Mesothelial cell of epicardium (in vitro differentiated cells): Measurements from ENCODE around the gene YLPM1. TPM values are rescaled to one million over a fixed set of nuclear protein-coding genes. Genes with fewer than 3 reads are reported as not detected.
A peak's percentile ranks its signal among the peaks of the same experiment; 100 is the strongest.

Source experiments
- DNase-seq, 2 experiments: peaks; one replicate each; pipeline ENCODE4 v3.0.0; 2021; ENCODE audit warnings: low spot score in 2 of 2; ENCODE audit not compliant: unreplicated experiment in 2 of 2
- H3K27ac Mint-ChIP-seq: 2 replicates; pipeline ENCODE4 v1.8.0; 2021; ENCODE audit warnings: mixed read lengths
- H3K27me3 Mint-ChIP-seq: 2 replicates; pipeline ENCODE4 v1.8.0; 2021; ENCODE audit warnings: low read depth, mixed read lengths
- H3K36me3 Mint-ChIP-seq: 2 replicates; pipeline ENCODE4 v1.8.0; 2021; ENCODE audit warnings: mixed read lengths
- H3K4me1 Mint-ChIP-seq: 2 replicates; pipeline ENCODE4 v1.8.0; 2021; ENCODE audit warnings: mixed read lengths
- H3K4me3 Mint-ChIP-seq: 2 replicates; pipeline ENCODE4 v1.8.0; 2021; ENCODE audit warnings: mild to moderate bottlenecking, moderate library complexity, mixed read lengths
- H3K9me3 Mint-ChIP-seq: 2 replicates; pipeline ENCODE4 v1.8.0; 2021; ENCODE audit warnings: mixed read lengths
- total RNA-seq: library from RNA; stranded (reverse); gene quantifications from 3 replicates; pipeline ENCODE4 v1.2.1, GENCODE V29; 2021
- TF ChIP-seq, protein P1 (sequence below): fragments of 200-600 bp; sonication (generic); IDR thresholded peaks from one replicate; pipeline ENCODE4 v1.5.0; 2021; ENCODE audit warnings: antibody characterized with exemption; ENCODE audit not compliant: unreplicated experiment

Gene YLPM1
- total RNA-seq, 1 donor from 2014 or later: 135 TPM

GRCh38 chr14:74859757-74860552 lies 96.8 kb downstream of the YLPM1 start:
- Mint-ChIP-seq H3K9me3 (no peaks in the 10 kb centered on the region), H3K4me1 (peaks cover 3% of the 10 kb centered on the region), H3K36me3 (peaks cover 2% of the 10 kb centered on the region), H3K4me3 (no peak overlapping the region), H3K27me3 (peaks cover 2% of the 10 kb centered on the region), H3K27ac (no peak overlapping the region)
- TF ChIP-seq, protein P1, sequence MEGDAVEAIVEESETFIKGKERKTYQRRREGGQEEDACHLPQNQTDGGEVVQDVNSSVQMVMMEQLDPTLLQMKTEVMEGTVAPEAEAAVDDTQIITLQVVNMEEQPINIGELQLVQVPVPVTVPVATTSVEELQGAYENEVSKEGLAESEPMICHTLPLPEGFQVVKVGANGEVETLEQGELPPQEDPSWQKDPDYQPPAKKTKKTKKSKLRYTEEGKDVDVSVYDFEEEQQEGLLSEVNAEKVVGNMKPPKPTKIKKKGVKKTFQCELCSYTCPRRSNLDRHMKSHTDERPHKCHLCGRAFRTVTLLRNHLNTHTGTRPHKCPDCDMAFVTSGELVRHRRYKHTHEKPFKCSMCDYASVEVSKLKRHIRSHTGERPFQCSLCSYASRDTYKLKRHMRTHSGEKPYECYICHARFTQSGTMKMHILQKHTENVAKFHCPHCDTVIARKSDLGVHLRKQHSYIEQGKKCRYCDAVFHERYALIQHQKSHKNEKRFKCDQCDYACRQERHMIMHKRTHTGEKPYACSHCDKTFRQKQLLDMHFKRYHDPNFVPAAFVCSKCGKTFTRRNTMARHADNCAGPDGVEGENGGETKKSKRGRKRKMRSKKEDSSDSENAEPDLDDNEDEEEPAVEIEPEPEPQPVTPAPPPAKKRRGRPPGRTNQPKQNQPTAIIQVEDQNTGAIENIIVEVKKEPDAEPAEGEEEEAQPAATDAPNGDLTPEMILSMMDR: no peak
- no peak for DNase-seq

DNA sequence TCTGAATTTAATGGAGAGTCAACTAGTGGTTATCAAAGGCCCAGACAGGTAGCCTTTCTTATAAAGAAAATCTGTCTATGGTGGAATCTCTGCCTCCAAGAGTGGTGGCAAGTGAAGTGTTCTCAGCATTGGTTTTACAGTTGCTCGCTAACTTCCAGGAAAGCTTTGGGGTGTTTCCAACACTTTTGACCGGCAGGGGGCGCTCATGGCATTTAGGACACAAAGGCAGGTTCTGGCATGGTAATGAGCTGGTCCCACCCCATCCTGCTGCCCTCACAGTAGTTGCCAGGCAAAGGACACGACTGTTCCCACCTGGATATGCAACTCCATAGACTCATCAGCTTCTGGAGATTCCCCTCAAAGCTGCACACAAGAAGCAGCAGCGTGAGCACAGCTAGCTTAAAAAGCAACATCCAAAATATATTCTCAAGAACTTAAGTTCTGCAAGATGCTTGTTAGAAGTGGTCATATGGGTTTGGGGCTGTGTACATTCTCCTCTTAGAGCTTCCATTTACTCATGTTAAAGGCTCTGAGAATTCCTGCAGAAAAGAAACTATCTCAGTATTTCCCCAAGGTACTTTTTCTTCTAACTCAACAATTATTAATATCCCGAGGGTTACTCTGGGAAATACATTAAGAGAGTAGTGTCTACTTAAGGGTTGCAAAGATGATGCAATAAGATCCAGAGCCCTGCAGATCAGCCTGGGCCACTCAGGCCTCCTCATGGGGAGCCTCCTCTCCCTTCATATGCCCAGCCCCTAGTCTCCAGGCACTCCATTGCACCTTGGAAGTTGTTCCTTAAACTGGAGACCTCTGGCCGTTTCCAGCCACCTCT lies 98.0 kb downstream of the YLPM1 start:
- Mint-ChIP-seq H3K9me3 (no peaks in the 10 kb centered on the region), H3K27ac (no peak overlapping the region), H3K4me1 (peaks cover 3% of the 10 kb centered on the region), H3K27me3 (peaks cover 3% of the 10 kb centered on the region), H3K36me3 (no peaks in the 10 kb centered on the region), H3K4me3 (no peak overlapping the region)
- TF ChIP-seq, protein P1: peak; percentile 90
- DNase-seq: peak; percentile 80 to 93

GRCh38 chr14:74861734-74862090 lies 98.6 kb downstream of the YLPM1 start:
- no peaks in the 10 kb centered on the region for H3K36me3 Mint-ChIP-seq
- no peak overlapping the region for H3K27ac Mint-ChIP-seq
- no peak for DNase-seq
- H3K4me1 Mint-ChIP-seq: peaks cover 3% of the 10 kb centered on the region
- TF ChIP-seq, protein P1: no peak
- H3K4me3 Mint-ChIP-seq: no peak overlapping the region
- no peaks in the 10 kb centered on the region for H3K9me3 Mint-ChIP-seq
- H3K27me3 Mint-ChIP-seq: peaks cover 9% of the 10 kb centered on the region

- Mint-ChIP-seq H3K27me3 (peaks cover 14% of the 10 kb centered on the region), H3K36me3 (no peaks in the 10 kb centered on the region), H3K27ac (no peak overlapping the region), H3K9me3 (no peaks in the 10 kb centered on the region), H3K4me3 (no peak overlapping the region), H3K4me1 (peaks cover 3% of the 10 kb centered on the region)
- TF ChIP-seq, protein P1: no peak
- no peak for DNase-seq
Observed at GRCh38 chr14:74863274-74863673, 100.2 kb downstream of the YLPM1 start.

GRCh38 chr14:74864198-74864597 lies 101.1 kb downstream of the YLPM1 start:
- Mint-ChIP-seq H3K4me3 (no peak overlapping the region), H3K36me3 (no peaks in the 10 kb centered on the region), H3K27ac (no peak overlapping the region), H3K9me3 (no peaks in the 10 kb centered on the region), H3K27me3 (peaks cover 16% of the 10 kb centered on the region), H3K4me1 (peaks cover 3% of the 10 kb centered on the region)
- DNase-seq: no peak
- TF ChIP-seq, protein P1: no peak
